Measurements from ENCODE around the gene KRTAP10-11. TPM values are rescaled to one million over a fixed set of nuclear protein-coding genes. Genes with fewer than 3 reads are reported as not detected.
"Not testable (repeated sequence)": the region's sequence is repeated elsewhere in the genome, so short reads cannot be mapped to it uniquely, and the experiment has no call there.

KRTAP10-11 gene
- total and polyA plus RNA-seq, 8 donors, result not detected

GRCh38 chr21:44626262-44626661 lies 20.0 kb upstream of the KRTAP10-11 start:
- Histone ChIP-seq H3K4me1 (no peaks in the 10 kb centered on the region), H3K9me3 (peaks cover 0 to 46% (median 36%) of the 10 kb centered on the region in 4 donors), H3K4me3 (no peak overlapping the region), H3K36me3 (no peaks in the 10 kb centered on the region), H3K27ac (no peak overlapping the region), H3K27me3 (peaks cover 0 to 34% (median 19%) of the 10 kb centered on the region in 3 donors)
- no peak for DNase-seq
- 56 to 77% (median 69%) methylated on average over 5 to 10 of the region's 10 CpGs for WGBS, 5 donors
- TF ChIP-seq POLR2AphosphoS5 (IDR thresholded peaks at IDR 0.05), result no peak
- TF ChIP-seq CTCF (IDR thresholded peaks at IDR 0.05), result no peak
- no peak for TF ChIP-seq POLR2A (IDR thresholded peaks at IDR 0.05)
- TF ChIP-seq EP300 (IDR thresholded peaks at IDR 0.05), result no peak
- intact Hi-C loops (cut with DNase I; ENCODE audit: low total_unique reads), result no loop called here

- intact Hi-C loops (cut with DNase I; ENCODE audit: low total_unique reads), result no loop called here
- no peak for DNase-seq
Measured at GRCh38 chr21:44626673-44627143, 19.5 kb upstream of the KRTAP10-11 start, which contains the start of gene KRTAP10-9. Gene KRTAP10-9 (plus strand): TSS chr21:44627093. CDS start chr21:44627172, 79 bp downstream.

GRCh38 chr21:44627181-44627822 lies 18.9 kb upstream of the KRTAP10-11 start:
- WGBS, 5 donors, result 72 to 90% (median 85%) methylated on average over 8 to 18 of the region's 20 CpGs
- DNase-seq; H3K27ac ChIP-seq; intact Hi-C loops (cut with DNase I; ENCODE audit: low total_unique reads); H3K36me3 ChIP-seq; H3K4me3 ChIP-seq; H3K4me1 ChIP-seq: not testable (repeated sequence)
- Histone ChIP-seq H3K9me3 (peaks cover 3 to 53% (median 45%) of the 10 kb centered on the region in 4 donors), H3K27me3 (peaks cover 0 to 34% (median 19%) of the 10 kb centered on the region in 3 donors)

More at GRCh38 chr21:44626673-44627143, 19.5 kb upstream of the KRTAP10-11 start, which contains the start of gene KRTAP10-9:
- Histone ChIP-seq H3K4me1 (no peaks in the 10 kb centered on the region), H3K9me3 (peaks cover 0 to 51% (median 41%) of the 10 kb centered on the region in 4 donors), H3K27me3 (peaks cover 0 to 34% (median 19%) of the 10 kb centered on the region in 3 donors), H3K36me3 (no peaks in the 10 kb centered on the region), H3K4me3 (no peak within 1 kb of the TSS), H3K27ac (no peak within 1 kb of the TSS)
- 42 to 67% (median 49%) methylated on average over 5 to 7 of the region's 7 CpGs for WGBS, 5 donors
- no peak for TF ChIP-seq POLR2A (IDR thresholded peaks at IDR 0.05)
- no peak for TF ChIP-seq POLR2AphosphoS5 (IDR thresholded peaks at IDR 0.05)
- TF ChIP-seq EP300 (IDR thresholded peaks at IDR 0.05), result no peak
- no peak for TF ChIP-seq CTCF (IDR thresholded peaks at IDR 0.05)

- H3K27ac ChIP-seq; H3K4me1 ChIP-seq; H3K36me3 ChIP-seq; DNase-seq; H3K4me3 ChIP-seq; intact Hi-C loops (cut with DNase I; ENCODE audit: low total_unique reads): not testable (repeated sequence)
- Histone ChIP-seq H3K27me3 (peaks cover 0 to 34% (median 19%) of the 10 kb centered on the region in 3 donors), H3K9me3 (peaks cover 3 to 53% (median 46%) of the 10 kb centered on the region in 4 donors)
- WGBS, 5 donors, result 34 to 50% (median 45%) methylated on average over 9 to 15 of the region's 15 CpGs
Measured at GRCh38 chr21:44627831-44628233, 18.4 kb upstream of the KRTAP10-11 start.

GRCh38 chr21:44628707-44629391 lies 17.4 kb upstream of the KRTAP10-11 start:
- Histone ChIP-seq H3K27me3 (peaks cover 0 to 34% (median 19%) of the 10 kb centered on the region in 3 donors), H3K27ac (no peak overlapping the region), H3K36me3 (no peaks in the 10 kb centered on the region), H3K4me3 (no peak overlapping the region), H3K4me1 (no peaks in the 10 kb centered on the region), H3K9me3 (peaks cover 3 to 46% (median 37%) of the 10 kb centered on the region in 4 donors)
- no peak for DNase-seq
- TF ChIP-seq POLR2A (IDR thresholded peaks at IDR 0.05) (no peak), CTCF (IDR thresholded peaks at IDR 0.05) (no peak), POLR2AphosphoS5 (IDR thresholded peaks at IDR 0.05) (no peak), EP300 (IDR thresholded peaks at IDR 0.05) (no peak)
- intact Hi-C loops (cut with DNase I; ENCODE audit: low total_unique reads), result no loop called here
- WGBS, 5 donors, result 53 to 78% (median 71%) methylated on average over 13 to 18 of the region's 18 CpGs
